Upper lobe of right lung (tissue), 1 donor: Measurements from ENCODE around the gene RBX1. TPM values are rescaled to one million over a fixed set of nuclear protein-coding genes. Genes with fewer than 3 reads are reported as not detected.
"Not testable (repeated sequence)": the region's sequence is repeated elsewhere in the genome, so short reads cannot be mapped to it uniquely, and the experiment has no call there.

Experiments
- ATAC-seq: fragments of 200-7000 bp; cut with Tn5 transposase; one replicate; pipeline ENCODE4 v1.9.1; 2020; ENCODE audit warnings: mild to moderate bottlenecking, moderate library complexity
- DNase-seq: peaks from one replicate; pipeline ENCODE4 v3.0.0-alpha.2; 2020
- H3K27ac ChIP-seq: fragments of 200-600 bp; one replicate; pipeline ENCODE4 v1.8.0; 2022
- H3K27me3 ChIP-seq: fragments of 200-600 bp; one replicate; pipeline ENCODE4 v1.8.0; 2022; ENCODE audit warnings: mild to moderate bottlenecking
- H3K36me3 ChIP-seq: fragments of 200-600 bp; one replicate; pipeline ENCODE4 v1.8.0; 2022
- H3K4me1 ChIP-seq: fragments of 200-600 bp; one replicate; pipeline ENCODE4 v1.8.0; 2022
- H3K4me3 ChIP-seq: fragments of 200-600 bp; one replicate; pipeline ENCODE4 v1.8.0; 2022; ENCODE audit warnings: mild to moderate bottlenecking
- H3K9me3 ChIP-seq: fragments of 200-600 bp; one replicate; pipeline ENCODE4 v1.8.0; 2022
- CTCF ChIP-seq: fragments of 200-600 bp; IDR thresholded peaks from one replicate; pipeline ENCODE4 v1.8.0; 2022; ENCODE audit warnings: antibody characterized with exemption
- intact Hi-C: fragments of 100-400 bp; cut with DNase I; formaldehyde crosslinking; loops from one replicate; pipeline ENCODE4 v1.11.0; 2022
- total RNA-seq: library from RNA; stranded (reverse); fragmentation: NEBNext Ultra II Directional; extraction: Animal tissue kit (Norgen Biotek cat#: 25700); gene quantifications from one replicate; pipeline ENCODE4 v1.2.1, GENCODE V29; 2021
- donor health status: DM: no; HTN: yes; CAD: no; lungs with severe emphysema.

The RBX1 gene
- total RNA-seq, 1 donor from 2014 or later: 45.6 TPM

DNA sequence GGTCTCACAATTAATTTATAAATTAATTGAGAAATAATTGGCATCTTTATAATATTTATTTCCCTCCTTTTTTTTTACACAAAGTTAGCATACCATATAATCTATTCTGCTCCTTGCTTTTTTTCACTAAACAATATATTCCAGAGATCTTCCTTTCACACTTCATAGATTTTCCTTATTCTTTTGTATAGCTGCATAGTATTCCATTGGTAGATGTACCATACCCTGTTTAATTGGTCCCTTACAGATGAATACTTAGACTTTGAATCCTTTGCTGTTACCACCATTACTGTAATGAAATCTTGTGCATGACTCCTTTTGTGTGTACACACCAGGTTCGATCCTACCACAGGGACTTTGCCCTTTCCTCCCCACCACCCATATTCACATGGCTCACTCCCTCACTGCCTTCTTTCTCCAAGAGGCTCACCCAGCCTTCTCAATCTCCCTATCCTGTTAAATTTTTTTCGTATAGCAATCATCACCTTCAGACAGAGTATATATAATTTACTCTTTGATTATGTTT, 48.9 kb downstream of the RBX1 start:
- intact Hi-C loops: no loop called here

DNA sequence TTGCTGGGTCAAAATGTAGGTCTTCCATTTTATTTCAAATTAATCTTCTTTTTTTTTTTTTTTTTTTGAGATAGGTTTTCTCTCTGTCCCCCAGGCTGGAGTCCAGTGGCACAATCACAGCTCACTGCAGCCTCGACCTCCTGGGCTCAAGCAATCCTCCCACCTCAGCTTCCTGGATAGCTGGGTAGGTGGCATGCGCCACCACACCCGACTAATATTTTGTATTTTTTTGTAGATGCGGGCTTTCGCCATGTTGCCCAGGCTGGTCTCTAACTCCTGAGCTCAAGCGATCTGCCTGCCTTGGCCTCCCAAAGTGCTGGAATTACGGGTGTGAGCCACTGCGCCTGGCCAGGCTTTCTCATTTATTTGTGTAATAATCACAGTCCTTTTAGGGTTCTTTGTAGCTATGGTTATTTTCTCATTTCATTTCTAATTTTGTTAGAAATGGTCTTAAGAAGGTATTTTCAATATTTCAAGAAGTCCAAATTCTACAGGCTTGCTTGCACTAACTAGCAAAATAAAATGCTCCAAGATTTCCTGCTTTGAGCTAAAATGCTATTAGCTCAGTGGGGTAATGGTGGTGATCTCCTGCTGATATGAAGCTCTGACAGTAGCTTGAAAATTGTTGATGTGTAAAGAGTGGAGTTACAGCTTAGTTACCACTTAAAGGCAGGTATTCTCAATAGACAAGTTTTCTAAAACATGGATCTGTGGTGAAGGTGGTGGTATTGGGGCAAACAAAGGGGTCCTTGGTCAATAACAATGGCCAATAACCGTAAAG, 50.0 kb downstream of the RBX1 start:
- no peaks in the 10 kb centered on the region for H3K27me3 ChIP-seq
- no peaks in the 10 kb centered on the region for H3K4me1 ChIP-seq
- no peak for TF ChIP-seq CTCF
- no peaks in the 10 kb centered on the region for H3K36me3 ChIP-seq
- intact Hi-C loops: no loop called here
- no peak for ATAC-seq
- H3K27ac ChIP-seq: no peak overlapping the region
- no peak for DNase-seq
- no peaks in the 10 kb centered on the region for H3K9me3 ChIP-seq
- no peak overlapping the region for H3K4me3 ChIP-seq

More for the DNA sequence above, 48.9 kb downstream of the RBX1 start:
- no peaks in the 10 kb centered on the region for H3K4me1 ChIP-seq
- DNase-seq (no peak), ATAC-seq (no peak)
- TF ChIP-seq CTCF: no peak
- no peaks in the 10 kb centered on the region for H3K36me3 ChIP-seq
- H3K27me3 ChIP-seq: no peaks in the 10 kb centered on the region
- no peaks in the 10 kb centered on the region for H3K9me3 ChIP-seq
- no peak overlapping the region for H3K27ac ChIP-seq
- H3K4me3 ChIP-seq: no peak overlapping the region

- DNase-seq (no peak), ATAC-seq (no peak)
- no peaks in the 10 kb centered on the region for H3K27me3 ChIP-seq
- H3K4me3 ChIP-seq: no peak overlapping the region
- no peaks in the 10 kb centered on the region for H3K9me3 ChIP-seq
- no peaks in the 10 kb centered on the region for H3K36me3 ChIP-seq
- no peak for TF ChIP-seq CTCF
- intact Hi-C loops: no loop called here
- H3K4me1 ChIP-seq: no peaks in the 10 kb centered on the region
- no peak overlapping the region for H3K27ac ChIP-seq
Observed at GRCh38 chr22:41001722-41002122, 50.5 kb downstream of the RBX1 start.

GRCh38 chr22:41002386-41002785, 51.2 kb downstream of the RBX1 start:
- H3K9me3 ChIP-seq, H3K4me1 ChIP-seq, H3K27ac ChIP-seq, intact Hi-C loops, H3K4me3 ChIP-seq, ATAC-seq, DNase-seq, H3K36me3 ChIP-seq, H3K27me3 ChIP-seq: not testable (repeated sequence)

GRCh38 chr22:41003066-41003465, 51.9 kb downstream of the RBX1 start:
- H3K27me3 ChIP-seq: no peaks in the 10 kb centered on the region
- ATAC-seq (peak; percentile 65), DNase-seq (no peak)
- H3K4me3 ChIP-seq: no peak overlapping the region
- intact Hi-C loops: no loop called here
- H3K4me1 ChIP-seq: no peaks in the 10 kb centered on the region
- no peak overlapping the region for H3K27ac ChIP-seq
- no peaks in the 10 kb centered on the region for H3K9me3 ChIP-seq
- no peak for TF ChIP-seq CTCF
- no peaks in the 10 kb centered on the region for H3K36me3 ChIP-seq

GRCh38 chr22:41003976-41004375, 52.8 kb downstream of the RBX1 start:
- intact Hi-C loops: no loop called here
- H3K4me3 ChIP-seq: no peak overlapping the region
- no peak for TF ChIP-seq CTCF
- no peak for DNase-seq
- no peaks in the 10 kb centered on the region for H3K36me3 ChIP-seq
- H3K27me3 ChIP-seq: no peaks in the 10 kb centered on the region
- no peaks in the 10 kb centered on the region for H3K4me1 ChIP-seq
- no peak for ATAC-seq
- H3K27ac ChIP-seq: no peak overlapping the region
- no peaks in the 10 kb centered on the region for H3K9me3 ChIP-seq
